Liver (tissue), 9 donors: Measurements from ENCODE around the gene TOM1L2. TPM values are rescaled to one million over a fixed set of nuclear protein-coding genes. Genes with fewer than 3 reads are reported as not detected.

Experiments
- DNase-seq: peaks from one replicate; pipeline ENCODE4 v3.0.0-alpha.2; 2017; ENCODE audit warnings: low spot score
- H3K27ac ChIP-seq, 2 donors: one replicate each; pipeline ENCODE4 v1.7.0; 2013; ENCODE audit warnings: inconsistent platforms in 2 of 2, low read length in 2 of 2, control low read depth in 1 of 2, low read depth in 1 of 2, mild to moderate bottlenecking in 1 of 2
- H3K27me3 ChIP-seq, 4 donors: one replicate each; pipeline versions ENCODE4 v1.6.1 to v1.7.0; 2013; ENCODE audit warnings: low read length in 3 of 4, inconsistent platforms in 1 of 4, mild to moderate bottlenecking in 1 of 4, moderate library complexity in 1 of 4; ENCODE audit not compliant: control insufficient read depth in 4 of 4, insufficient read depth in 4 of 4
- H3K36me3 ChIP-seq, 4 donors: one replicate each; pipeline versions ENCODE4 v1.6.1 to v1.7.0; 2013; ENCODE audit warnings: low read length in 3 of 4, mild to moderate bottlenecking in 3 of 4, low read depth in 1 of 4, moderate library complexity in 1 of 4; ENCODE audit not compliant: control insufficient read depth in 4 of 4, insufficient read depth in 3 of 4
- H3K4me1 ChIP-seq, 4 donors: one replicate each; pipeline versions ENCODE4 v1.6.1 to v1.7.0; 2013; ENCODE audit warnings: low read length in 3 of 4, mild to moderate bottlenecking in 3 of 4, moderate library complexity in 1 of 4; ENCODE audit not compliant: control insufficient read depth in 4 of 4, insufficient read depth in 4 of 4
- H3K4me3 ChIP-seq, 3 donors: one replicate each; pipeline versions ENCODE4 v1.6.1 to v1.7.0; 2013; ENCODE audit warnings: low read length in 3 of 3, control low read depth in 1 of 3, low read depth in 1 of 3, mild to moderate bottlenecking in 1 of 3
- H3K9ac ChIP-seq, 2 donors: one replicate each; pipeline ENCODE4 v1.7.0; 2013; ENCODE audit warnings: low read length in 2 of 2, mild to moderate bottlenecking in 2 of 2, moderate library complexity in 2 of 2, control low read depth in 1 of 2, low read depth in 1 of 2
- H3K9me3 ChIP-seq, 4 donors: one replicate each; pipeline versions ENCODE4 v1.6.1 to v1.7.0; 2013; ENCODE audit warnings: low read length in 3 of 4; ENCODE audit not compliant: control insufficient read depth in 4 of 4
- ATF3 ChIP-seq: IDR thresholded peaks from 2 replicates; pipeline ENCODE4 v1.6.1; 2016; ENCODE audit warnings: antibody characterized with exemption
- CTCF ChIP-seq: fragments of 150-350 bp; IDR thresholded peaks from 2 replicates; pipeline ENCODE4 v1.5.1; 2017; ENCODE audit warnings: improper control_type of control experiment, low read depth, low read length; ENCODE audit not compliant: missing input control
- EGR1 ChIP-seq, 2 donors: IDR thresholded peaks; 2 replicates each; pipeline ENCODE4 v1.6.1; 2016 to 2018; ENCODE audit warnings: antibody characterized with exemption in 2 of 2, low read depth in 2 of 2
- FOXA1 ChIP-seq: IDR thresholded peaks from 2 replicates; pipeline ENCODE4 v1.6.1; 2016; ENCODE audit warnings: antibody characterized with exemption
- FOXA2 ChIP-seq: IDR thresholded peaks from 2 replicates; pipeline ENCODE4 v1.6.1; 2016; ENCODE audit warnings: antibody characterized with exemption
- GABPA ChIP-seq, 2 donors: IDR thresholded peaks in 1 of 2; conservative IDR thresholded peaks in 1 of 2; 2 replicates each; pipeline ENCODE4 v1.6.1; 2016; ENCODE audit warnings: antibody characterized with exemption in 2 of 2, mild to moderate bottlenecking in 1 of 2, moderate library complexity in 1 of 2
- HNF4A ChIP-seq, 2 donors: conservative IDR thresholded peaks; 2 replicates each; pipeline ENCODE4 v1.6.1; 2016; ENCODE audit warnings: antibody characterized with exemption in 2 of 2, mild to moderate bottlenecking in 2 of 2
- HNF4G ChIP-seq: IDR thresholded peaks from 2 replicates; pipeline ENCODE4 v1.6.1; 2016; ENCODE audit warnings: antibody characterized with exemption
- JUND ChIP-seq, 2 donors: IDR thresholded peaks; 2 replicates each; pipeline ENCODE4 v1.6.1; 2016; ENCODE audit warnings: antibody characterized with exemption in 2 of 2
- MAX ChIP-seq: IDR thresholded peaks from 2 replicates; pipeline ENCODE4 v1.6.1; 2016; ENCODE audit warnings: antibody characterized with exemption
- NR2F2 ChIP-seq: IDR thresholded peaks from 2 replicates; pipeline ENCODE4 v1.6.1; 2016; ENCODE audit warnings: antibody characterized with exemption
- RAD21 ChIP-seq, 2 donors: IDR thresholded peaks; 2 replicates each; pipeline ENCODE4 v1.6.1; 2016; ENCODE audit warnings: antibody characterized with exemption in 2 of 2, mild to moderate bottlenecking in 2 of 2
- REST ChIP-seq: IDR thresholded peaks from 2 replicates; pipeline ENCODE4 v1.6.1; 2016; ENCODE audit warnings: antibody characterized with exemption, mild to moderate bottlenecking
- RXRA ChIP-seq, 2 donors: IDR thresholded peaks; 2 replicates each; pipeline ENCODE4 v1.6.1; 2017 to 2018; ENCODE audit warnings: antibody characterized with exemption in 2 of 2, mild to moderate bottlenecking in 1 of 2
- SP1 ChIP-seq: IDR thresholded peaks from 2 replicates; pipeline ENCODE4 v1.6.1; 2018; ENCODE audit warnings: antibody characterized with exemption, mild to moderate bottlenecking
- TAF1 ChIP-seq: conservative IDR thresholded peaks from 2 replicates; pipeline ENCODE4 v1.6.1; 2016; ENCODE audit warnings: antibody characterized with exemption, mild to moderate bottlenecking
- YY1 ChIP-seq: IDR thresholded peaks from 2 replicates; pipeline ENCODE4 v1.6.1; 2016; ENCODE audit warnings: antibody characterized with exemption, mild to moderate bottlenecking
- ZBTB33 ChIP-seq: IDR thresholded peaks from 2 replicates; pipeline ENCODE4 v1.6.1; 2016; ENCODE audit warnings: antibody characterized with exemption
- WGBS: extraction: QIAGEN DNeasy Blood & Tissue Kit; methylation state at CpG from one replicate; pipeline ENCODE4 v1.1.7; 2013; 5-methylcytosine and 5-hydroxymethylcytosine counted together
- polyA plus RNA-seq, 2 donors: library from polyadenylated mRNA; stranded (reverse) in 1 of 2; unstranded in 1 of 2; fragments of 200-250 nt in 1 of 2; fragments of >200 nt in 1 of 2; fragmentation: Nextera tagmentation in 1 of 2; extraction: Ambion mirVana in 1 of 2; gene quantifications; one replicate each; pipeline versions ENCODE4 v1.2.1 to v1.2.3, GENCODE V29; 2013 to 2015
- total RNA-seq, 2 donors: library from RNA; depleted of rRNA; stranded (reverse); fragments of >200 nt; gene quantifications; one replicate each; pipeline ENCODE4 v1.2.3, GENCODE V29; 2014
- donor health status: healthy.
- donor health status: healthy.
- donor health status: healthy.
- donor health status: healthy.
- donor health status: healthy.

The TOM1L2 gene
- total and polyA plus RNA-seq, 4 donors, result 5.0 to 24.0 (median 9.3) TPM

- DNase-seq, result no peak
- no peaks in the 10 kb centered on the region for H3K27me3 ChIP-seq
- WGBS, result 89% methylated on average over 31 of the region's 31 CpGs
- H3K9me3 ChIP-seq, result no peaks in the 10 kb centered on the region
- peaks cover 0 to 15% (median 5%) of the 10 kb centered on the region in 4 donors for H3K36me3 ChIP-seq
- no peaks in the 10 kb centered on the region for H3K4me1 ChIP-seq
- no peak overlapping the region for H3K4me3 ChIP-seq
- H3K27ac ChIP-seq, result no peak overlapping the region
- no peak for TF ChIP-seq RXRA (IDR thresholded peaks at IDR 0.05)
- no peak for TF ChIP-seq EGR1 (IDR thresholded peaks at IDR 0.05; ENCODE audit: low read depth in 2 of 2)
- no peak for TF ChIP-seq MAX
- no peak for TF ChIP-seq FOXA2
- no peak for TF ChIP-seq HNF4A (conservative IDR thresholded peaks at IDR 0.05)
- no peak for TF ChIP-seq RAD21 (IDR thresholded peaks at IDR 0.05)
- no peak for TF ChIP-seq HNF4G
- no peak for TF ChIP-seq FOXA1
- no peak for TF ChIP-seq ZBTB33
- TF ChIP-seq GABPA (IDR thresholded peaks at IDR 0.05 in 1 of 2, conservative IDR thresholded peaks at IDR 0.05 in 1 of 2), result no peak
- no peak for TF ChIP-seq REST
- no peak for TF ChIP-seq ATF3
- no peak for TF ChIP-seq NR2F2
- no peak for TF ChIP-seq CTCF
- TF ChIP-seq YY1, result no peak
- no peak for TF ChIP-seq SP1
- TF ChIP-seq TAF1, result no peak
- no peak for TF ChIP-seq JUND (IDR thresholded peaks at IDR 0.05)
- no peak overlapping the region for H3K9ac ChIP-seq
These were observed 34.5 kb upstream of the TOM1L2 start for GRCh38 chr17:18006495-18007239.
